Stimulated activated CD4-positive, alpha-beta T cell treated with anti-CD3 and anti-CD28 coated beads, Interleukin-4, amount 100 ng/mL, for 4 hours (primary cell): ENCODE data around the gene DDIT4L.
"Not testable (repeated sequence)": the region's sequence is repeated elsewhere in the genome, so short reads cannot be mapped to it uniquely, and the experiment has no call there.

Source experiments
- DNase-seq, 2 experiments: peaks; one replicate each; pipeline ENCODE4 v3.0.0-alpha.2; 2020

DDIT4L gene

GRCh38 chr4:100165809-100166208 is 24.5 kb downstream of the DDIT4L start:
- DNase-seq, result no peak

GRCh38 chr4:100164808-100165760 is 25.2 kb downstream of the DDIT4L start:
- no peak for DNase-seq

GRCh38 chr4:100162027-100162685 is 28.1 kb downstream of the DDIT4L start:
- no peak for DNase-seq

- DNase-seq, result no peak
Observed at GRCh38 chr4:100149190-100149589, 41.1 kb downstream of the DDIT4L start.

GRCh38 chr4:100147684-100148083 is 42.6 kb downstream of the DDIT4L start:
- no peak for DNase-seq

DNA sequence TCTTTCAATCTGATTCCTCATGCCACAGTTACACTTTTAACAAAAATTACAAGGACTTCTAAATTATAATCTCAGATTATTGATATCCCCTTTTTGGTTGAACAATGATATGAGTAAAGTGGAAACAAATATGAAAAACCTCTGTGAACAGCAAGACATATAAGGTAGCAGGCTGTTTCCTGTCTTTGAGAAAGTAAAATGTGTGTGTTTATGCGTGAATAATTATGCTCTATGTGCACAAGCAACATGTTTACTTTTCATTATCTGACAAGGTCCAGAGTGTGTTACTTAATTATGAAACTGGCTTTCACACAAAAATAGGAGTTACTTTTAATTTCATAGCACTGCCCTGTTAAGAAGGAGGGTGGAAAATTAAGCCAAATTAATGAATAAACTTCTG is 43.1 kb downstream of the DDIT4L start:
- DNase-seq, result no peak

DNA sequence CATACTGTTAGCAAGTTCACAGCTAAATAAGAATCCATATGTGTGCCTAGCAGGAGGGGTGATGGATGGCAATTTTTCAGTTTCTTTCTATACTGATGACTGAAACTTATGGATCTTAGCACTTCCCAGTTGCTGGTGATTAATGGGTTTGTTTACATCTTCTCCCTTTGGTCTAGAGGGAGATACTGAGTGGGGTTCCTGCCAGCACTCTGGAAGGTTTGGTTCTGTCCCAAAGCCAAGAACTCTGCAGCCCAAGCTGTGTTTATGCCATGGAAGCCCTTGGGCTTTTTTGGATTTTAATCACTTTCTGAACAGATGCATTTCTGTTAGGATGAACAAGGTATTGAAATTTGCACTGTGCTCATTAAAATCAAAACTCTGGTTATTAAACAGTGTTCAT is 43.5 kb downstream of the DDIT4L start:
- no peak for DNase-seq

DNA sequence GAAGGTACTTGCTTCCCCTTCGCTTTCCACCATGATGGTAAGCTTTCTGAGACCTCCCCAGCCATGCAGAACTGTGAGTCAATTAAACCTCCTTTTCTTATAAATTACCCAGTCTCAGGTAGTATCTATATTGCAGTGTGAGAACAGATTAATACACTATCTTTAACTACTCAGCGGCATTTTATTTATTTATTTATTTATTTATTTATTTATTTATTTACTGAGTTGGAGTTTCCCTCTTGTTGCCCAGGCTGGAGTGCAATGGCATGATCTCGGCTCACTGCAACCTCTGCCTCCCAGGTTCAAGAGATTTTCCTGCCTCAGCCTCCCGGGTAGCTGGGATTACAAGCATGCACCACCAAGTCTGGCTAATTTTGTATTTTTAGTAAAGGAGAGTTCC is 52.9 kb downstream of the DDIT4L start:
- DNase-seq, result not testable (repeated sequence)
